ENCODE results near the gene CTNND2.

Gene CTNND2

GRCh38 chr5:11733185-11733839 lies 170.9 kb downstream of the CTNND2 start:
- H3K27me3 ChIP-seq (replicated peaks; ENCODE audit: insufficient read depth, low read length): no peaks in the 10 kb centered on the region
- H3K9me3 ChIP-seq (replicated peaks; ENCODE audit: insufficient read depth, low read length): no peaks in the 10 kb centered on the region
- no peak for TF ChIP-seq CTCF (IDR thresholded peaks at IDR 0.05; ENCODE audit: low read length)
- TF ChIP-seq EZH2 (optimal IDR thresholded peaks at IDR 0.05; ENCODE audit: low read depth, low read length): no peak
- TF ChIP-seq EZH2phosphoT487 (IDR thresholded peaks at IDR 0.05; ENCODE audit: low read length): no peak
- DNase-seq: no peak
- H3K36me3 ChIP-seq (replicated peaks; ENCODE audit: insufficient read depth, low read length): no peaks in the 10 kb centered on the region
- H3K79me2 ChIP-seq (ENCODE audit: low read length): no peaks in the 10 kb centered on the region
- H3K9ac ChIP-seq (ENCODE audit: low read length): no peak overlapping the region
- H3K9me2 ChIP-seq (replicated peaks; ENCODE audit: insufficient read depth, low read length): no peaks in the 10 kb centered on the region
- H3K4me3 ChIP-seq (ENCODE audit: low read length): no peak overlapping the region
- H3K4me1 ChIP-seq (ENCODE audit: low read length): no peaks in the 10 kb centered on the region
- H3K4me2 ChIP-seq (ENCODE audit: low read depth, low read length): no peak overlapping the region
- H3F3A ChIP-seq (ENCODE audit: insufficient read depth, low read length): no peaks in the 10 kb centered on the region
- H2AFZ ChIP-seq (ENCODE audit: low read length): no peak overlapping the region
- H3K27ac ChIP-seq (ENCODE audit: low read length): no peak overlapping the region
- H4K20me1 ChIP-seq (ENCODE audit: insufficient read depth, low read length): no peaks in the 10 kb centered on the region

GRCh38 chr5:11724940-11725339 lies 179.3 kb downstream of the CTNND2 start:
- Histone ChIP-seq H3K27me3 (replicated peaks; ENCODE audit: insufficient read depth, low read length) (no peaks in the 10 kb centered on the region), H3K9me2 (replicated peaks; ENCODE audit: insufficient read depth, low read length) (no peaks in the 10 kb centered on the region), H4K20me1 (ENCODE audit: insufficient read depth, low read length) (no peaks in the 10 kb centered on the region), H3K4me3 (ENCODE audit: low read length) (no peak overlapping the region), H2AFZ (ENCODE audit: low read length) (no peak overlapping the region), H3K9me3 (replicated peaks; ENCODE audit: insufficient read depth, low read length) (no peaks in the 10 kb centered on the region), H3K4me1 (ENCODE audit: low read length) (no peaks in the 10 kb centered on the region), H3F3A (ENCODE audit: insufficient read depth, low read length) (no peaks in the 10 kb centered on the region), H3K79me2 (ENCODE audit: low read length) (no peaks in the 10 kb centered on the region), H3K36me3 (replicated peaks; ENCODE audit: insufficient read depth, low read length) (no peaks in the 10 kb centered on the region), H3K9ac (ENCODE audit: low read length) (no peak overlapping the region), H3K4me2 (ENCODE audit: low read depth, low read length) (no peak overlapping the region), H3K27ac (ENCODE audit: low read length) (no peak overlapping the region)
- DNase-seq: no peak
- TF ChIP-seq EZH2phosphoT487 (IDR thresholded peaks at IDR 0.05; ENCODE audit: low read length): no peak
- no peak for TF ChIP-seq EZH2 (optimal IDR thresholded peaks at IDR 0.05; ENCODE audit: low read depth, low read length)
- no peak for TF ChIP-seq CTCF (IDR thresholded peaks at IDR 0.05; ENCODE audit: low read length)

- TF ChIP-seq EZH2phosphoT487 (IDR thresholded peaks at IDR 0.05; ENCODE audit: low read length) (no peak), CTCF (IDR thresholded peaks at IDR 0.05; ENCODE audit: low read length) (peak; percentile 56), EZH2 (optimal IDR thresholded peaks at IDR 0.05; ENCODE audit: low read depth, low read length) (no peak)
- no peaks in the 10 kb centered on the region for H3K36me3 ChIP-seq (replicated peaks; ENCODE audit: insufficient read depth, low read length)
- H3F3A ChIP-seq (ENCODE audit: insufficient read depth, low read length): no peaks in the 10 kb centered on the region
- no peak overlapping the region for H3K4me3 ChIP-seq (ENCODE audit: low read length)
- H4K20me1 ChIP-seq (ENCODE audit: insufficient read depth, low read length): no peaks in the 10 kb centered on the region
- H2AFZ ChIP-seq (ENCODE audit: low read length): 0 out of 2 replicates have a peak overlapping the region, but pooled peaks have one; percentile 12
- no peaks in the 10 kb centered on the region for H3K9me3 ChIP-seq (replicated peaks; ENCODE audit: insufficient read depth, low read length)
- DNase-seq: peak; percentile 77
- H3K4me1 ChIP-seq (ENCODE audit: low read length): no peaks in the 10 kb centered on the region
- H3K9ac ChIP-seq (ENCODE audit: low read length): no peak overlapping the region
- no peak overlapping the region for H3K27ac ChIP-seq (ENCODE audit: low read length)
- no peaks in the 10 kb centered on the region for H3K79me2 ChIP-seq (ENCODE audit: low read length)
- H3K9me2 ChIP-seq (replicated peaks; ENCODE audit: insufficient read depth, low read length): no peaks in the 10 kb centered on the region
- H3K4me2 ChIP-seq (ENCODE audit: low read depth, low read length): no peak overlapping the region
- no peaks in the 10 kb centered on the region for H3K27me3 ChIP-seq (replicated peaks; ENCODE audit: insufficient read depth, low read length)
Measured at GRCh38 chr5:11719888-11720481, 184.3 kb downstream of the CTNND2 start.
